ENCODE results near the gene SIN3A.
A peak's percentile ranks its signal among the peaks of the same experiment; 100 is the strongest.

DNA sequence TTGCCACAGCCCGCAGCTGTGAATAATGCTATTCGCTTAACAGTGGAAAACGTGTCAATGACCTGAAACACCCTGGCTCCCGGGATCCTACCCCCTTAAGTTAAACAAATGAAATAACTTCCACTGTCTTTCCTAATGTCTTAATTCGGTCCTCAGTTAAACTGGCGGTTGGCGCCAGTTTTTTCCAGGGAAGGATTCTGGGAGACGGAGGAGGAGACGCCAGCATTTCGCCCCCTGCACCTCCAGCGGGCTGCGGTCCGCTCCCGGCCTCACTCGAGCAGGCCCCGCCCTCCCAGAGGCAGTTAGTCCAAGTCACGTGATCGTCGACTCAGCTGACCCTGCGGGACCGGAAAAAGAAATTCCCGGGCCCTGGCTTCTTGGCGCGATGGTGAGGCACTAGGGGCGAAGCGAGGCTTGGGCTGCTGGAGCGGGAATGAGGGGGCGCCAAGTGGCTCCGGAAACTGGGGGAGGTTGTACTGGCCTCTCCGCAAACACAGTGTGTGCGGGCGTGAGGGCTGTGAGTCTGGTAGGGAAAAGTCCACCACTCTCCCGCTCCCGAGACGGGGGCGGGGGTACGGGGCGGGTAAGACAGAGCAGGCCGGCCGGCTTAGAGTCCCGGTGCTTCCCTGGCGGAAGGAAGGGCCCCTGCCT, 115.7 kb downstream of the SIN3A start, which contains the start of gene COMMD4:
- TF ChIP-seq RFX5 (IDR thresholded peaks at IDR 0.05; ENCODE audit: low read depth, low read length) (no peak), CHD1 (IDR thresholded peaks at IDR 0.05; ENCODE audit: low read depth, low read length) (no peak), SMC3 (IDR thresholded peaks at IDR 0.05; ENCODE audit: low read depth, low read length) (no peak), BHLHE40 (IDR thresholded peaks at IDR 0.05; ENCODE audit: low read depth, low read length) (peak; percentile 63), POLR2A (IDR thresholded peaks at IDR 0.05; ENCODE audit: low read depth, low read length) (peak; percentile 34; the same call in 1 of the 2 replicates), MAFK (IDR thresholded peaks at IDR 0.05; ENCODE audit: low read depth, low read length) (no peak), FOS (IDR thresholded peaks at IDR 0.05; ENCODE audit: low read depth, low read length) (peak; percentile 39; the same call in 1 of the 2 replicates), RAD21 (IDR thresholded peaks at IDR 0.05; ENCODE audit: low read length) (no peak), MAZ (IDR thresholded peaks at IDR 0.05; ENCODE audit: borderline replicate concordance, low read depth, low read length) (peak; percentile 95), MXI1 (IDR thresholded peaks at IDR 0.05; ENCODE audit: borderline replicate concordance, low read depth, low read length) (no peak)
- TF ChIP-seq, protein P1, sequence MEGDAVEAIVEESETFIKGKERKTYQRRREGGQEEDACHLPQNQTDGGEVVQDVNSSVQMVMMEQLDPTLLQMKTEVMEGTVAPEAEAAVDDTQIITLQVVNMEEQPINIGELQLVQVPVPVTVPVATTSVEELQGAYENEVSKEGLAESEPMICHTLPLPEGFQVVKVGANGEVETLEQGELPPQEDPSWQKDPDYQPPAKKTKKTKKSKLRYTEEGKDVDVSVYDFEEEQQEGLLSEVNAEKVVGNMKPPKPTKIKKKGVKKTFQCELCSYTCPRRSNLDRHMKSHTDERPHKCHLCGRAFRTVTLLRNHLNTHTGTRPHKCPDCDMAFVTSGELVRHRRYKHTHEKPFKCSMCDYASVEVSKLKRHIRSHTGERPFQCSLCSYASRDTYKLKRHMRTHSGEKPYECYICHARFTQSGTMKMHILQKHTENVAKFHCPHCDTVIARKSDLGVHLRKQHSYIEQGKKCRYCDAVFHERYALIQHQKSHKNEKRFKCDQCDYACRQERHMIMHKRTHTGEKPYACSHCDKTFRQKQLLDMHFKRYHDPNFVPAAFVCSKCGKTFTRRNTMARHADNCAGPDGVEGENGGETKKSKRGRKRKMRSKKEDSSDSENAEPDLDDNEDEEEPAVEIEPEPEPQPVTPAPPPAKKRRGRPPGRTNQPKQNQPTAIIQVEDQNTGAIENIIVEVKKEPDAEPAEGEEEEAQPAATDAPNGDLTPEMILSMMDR (conservative IDR thresholded peaks at IDR 0.05; ENCODE audit: low read depth, low read length), result no peak
- TF ChIP-seq, protein P2, sequence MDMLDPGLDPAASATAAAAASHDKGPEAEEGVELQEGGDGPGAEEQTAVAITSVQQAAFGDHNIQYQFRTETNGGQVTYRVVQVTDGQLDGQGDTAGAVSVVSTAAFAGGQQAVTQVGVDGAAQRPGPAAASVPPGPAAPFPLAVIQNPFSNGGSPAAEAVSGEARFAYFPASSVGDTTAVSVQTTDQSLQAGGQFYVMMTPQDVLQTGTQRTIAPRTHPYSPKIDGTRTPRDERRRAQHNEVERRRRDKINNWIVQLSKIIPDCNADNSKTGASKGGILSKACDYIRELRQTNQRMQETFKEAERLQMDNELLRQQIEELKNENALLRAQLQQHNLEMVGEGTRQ (IDR thresholded peaks at IDR 0.05; ENCODE audit: low read depth, low read length), result peak; percentile 98

All from IMR-90 (cell line).